Calu3 (cell line): Measurements from ENCODE around the gene ZNF738. TPM values are rescaled to one million over a fixed set of nuclear protein-coding genes. Genes with fewer than 3 reads are reported as not detected.

ENCODE experiments used
- BruUV-seq: library from RNA; stranded (reverse); fragments of 400-500 nt; replicated peaks from 2 replicates; lab custom pipeline; 2021; lab: Mats Ljungman, UMichigan
- CTCF ChIA-PET: fragments of 300-600 bp; sonication (Branson Sonifier 250); formaldehyde crosslinking; loops from one replicate; lab custom pipeline; 2022; ENCODE audit warnings: antibody characterized with exemption; lab: Charles Lee
- DNase-seq: peaks from one replicate; pipeline ENCODE4 v3.0.0; 2022
- H3K27ac Mint-ChIP-seq: one replicate; pipeline ENCODE4 v1.8.0; 2022; ENCODE audit warnings: mixed read lengths; ENCODE audit not compliant: unreplicated experiment
- H3K27me3 Mint-ChIP-seq: one replicate; pipeline ENCODE4 v1.8.0; 2022; ENCODE audit warnings: mixed read lengths; ENCODE audit not compliant: unreplicated experiment
- H3K36me3 Mint-ChIP-seq: one replicate; pipeline ENCODE4 v1.8.0; 2022; ENCODE audit warnings: mild to moderate bottlenecking, moderate library complexity, mixed read lengths; ENCODE audit not compliant: insufficient read depth, unreplicated experiment
- H3K4me1 Mint-ChIP-seq: one replicate; pipeline ENCODE4 v1.8.0; 2022; ENCODE audit warnings: mild to moderate bottlenecking, low read depth, mixed read lengths; ENCODE audit not compliant: unreplicated experiment
- H3K4me3 Mint-ChIP-seq: one replicate; pipeline ENCODE4 v1.8.0; 2022; ENCODE audit warnings: mild to moderate bottlenecking, low read depth, moderate library complexity, mixed read lengths; ENCODE audit not compliant: unreplicated experiment
- H3K9me3 Mint-ChIP-seq: one replicate; pipeline ENCODE4 v1.8.0; 2022; ENCODE audit warnings: low read depth, mixed read lengths; ENCODE audit not compliant: unreplicated experiment
- CTCF ChIP-seq: fragments of 200-600 bp; IDR thresholded peaks from one replicate; pipeline ENCODE4 v1.8.0; 2022; ENCODE audit warnings: antibody characterized with exemption; ENCODE audit not compliant: unreplicated experiment
- intact Hi-C: fragments of 100-400 bp; cut with micrococcal nuclease; formaldehyde crosslinking; loops from one replicate; pipeline ENCODE4 v1.10.0; 2022; ENCODE audit not compliant: unreplicated experiment
- total RNA-seq: library from RNA; stranded (reverse); gene quantifications from 2 replicates; pipeline ENCODE4 v1.2.3, GENCODE V29; 2022

ZNF738 gene
- total RNA-seq, 1 experiment from 2014 or later, result 8.2 TPM

- no TSS peak for BruUV-seq
- intact Hi-C loops, result no loop called here
- DNase-seq, result no peak
- Mint-ChIP-seq H3K9me3 (peaks cover 4% of the 10 kb centered on the region), H3K27me3 (no peaks in the 10 kb centered on the region), H3K4me3 (no peak overlapping the region), H3K36me3 (peaks cover 21% of the 10 kb centered on the region), H3K27ac (no peak overlapping the region), H3K4me1 (no peaks in the 10 kb centered on the region)
- no peak for TF ChIP-seq CTCF
- CTCF ChIA-PET, result no interaction called here
Observed at GRCh38 chr19:21398851-21399250, 40.1 kb downstream of the ZNF738 start.

GRCh38 chr19:21402303-21402985, 43.6 kb downstream of the ZNF738 start:
- no peaks in the 10 kb centered on the region for H3K4me1 Mint-ChIP-seq
- BruUV-seq, result no TSS peak
- H3K27me3 Mint-ChIP-seq, result no peaks in the 10 kb centered on the region
- intact Hi-C loops, result no loop called here
- H3K27ac Mint-ChIP-seq, result no peak overlapping the region
- peaks cover 13% of the 10 kb centered on the region for H3K36me3 Mint-ChIP-seq
- no peaks in the 10 kb centered on the region for H3K9me3 Mint-ChIP-seq
- CTCF ChIA-PET, result no interaction called here
- no peak overlapping the region for H3K4me3 Mint-ChIP-seq
- no peak for TF ChIP-seq CTCF
- no peak for DNase-seq

- Mint-ChIP-seq H3K9me3 (peaks cover 3% of the 10 kb centered on the region), H3K4me1 (no peaks in the 10 kb centered on the region), H3K4me3 (no peak overlapping the region), H3K36me3 (no peaks in the 10 kb centered on the region), H3K27ac (no peak overlapping the region), H3K27me3 (no peaks in the 10 kb centered on the region)
- intact Hi-C loops, result no loop called here
- TF ChIP-seq CTCF, result no peak
- DNase-seq, result no peak
- CTCF ChIA-PET, result no interaction called here
- no TSS peak for BruUV-seq
Observed at GRCh38 chr19:21410166-21410565, 51.4 kb downstream of the ZNF738 start.

- Mint-ChIP-seq H3K9me3 (peaks cover 7% of the 10 kb centered on the region), H3K27me3 (no peaks in the 10 kb centered on the region), H3K4me1 (no peaks in the 10 kb centered on the region), H3K36me3 (no peaks in the 10 kb centered on the region), H3K27ac (no peak overlapping the region), H3K4me3 (no peak overlapping the region)
- CTCF ChIA-PET, result no interaction called here
- no peak for DNase-seq
- no peak for TF ChIP-seq CTCF
- no TSS peak for BruUV-seq
- intact Hi-C loops, result no loop called here
Observed at GRCh38 chr19:21422244-21422643, 63.4 kb downstream of the ZNF738 start.
